H1 (cell line): ENCODE data around the gene SLIRP. TPM values are rescaled to one million over a fixed set of nuclear protein-coding genes. Genes with fewer than 3 reads are reported as not detected.

Source experiments
- BACH1 ChIP-seq: IDR thresholded peaks from 2 replicates; pipeline ENCODE4 v1.6.1; 2012; ENCODE audit warnings: low read length, improper control_type of control experiment
- BCL11A ChIP-seq, 2 experiments: IDR thresholded peaks; one replicate each; pipeline ENCODE4 v1.6.1; 2011; ENCODE audit warnings: low read depth in 2 of 2, low read length in 2 of 2, mild to moderate bottlenecking in 2 of 2
- CBX5 ChIP-seq: fragments of 300-800, 300-1000 bp; sonication (generic); IDR thresholded peaks from 2 replicates; pipeline ENCODE4 v1.7.1; 2016; ENCODE audit warnings: antibody characterized with exemption, low read length, low read depth
- CBX8 ChIP-seq: fragments of 300-800, 300-1000 bp; sonication (generic); IDR thresholded peaks from 2 replicates; pipeline ENCODE4 v1.7.1; 2016; ENCODE audit warnings: low read depth, low read length, borderline replicate concordance
- CHD1 ChIP-seq: IDR thresholded peaks from 2 replicates; pipeline ENCODE4 v1.6.1; 2012; ENCODE audit warnings: low read depth, low read length, improper control_type of control experiment
- CHD2 ChIP-seq: IDR thresholded peaks from 2 replicates; pipeline ENCODE4 v1.6.1; 2012; ENCODE audit warnings: low read length, improper control_type of control experiment
- EP300 ChIP-seq, 2 experiments: IDR thresholded peaks; 1 replicate in 1 of 2; 2 replicates in 1 of 2; pipeline ENCODE4 v1.6.1; 2011 to 2012; ENCODE audit warnings: low read depth in 2 of 2, low read length in 2 of 2, mild to moderate bottlenecking in 2 of 2, borderline replicate concordance in 1 of 2, inconsistent platforms in 1 of 2, moderate library complexity in 1 of 2
- EZH2 ChIP-seq: fragments of 200-600 bp; sonication (generic); IDR thresholded peaks from 2 replicates; pipeline ENCODE4 v1.7.1; 2012; ENCODE audit warnings: low read depth, mild to moderate bottlenecking, moderate library complexity, low read length, inconsistent platforms; ENCODE audit not compliant: severe bottlenecking
- HDAC6 ChIP-seq: IDR thresholded peaks from one replicate; pipeline ENCODE4 v1.7.1; 2012; ENCODE audit warnings: low read depth, mild to moderate bottlenecking, inconsistent platforms, low read length, moderate library complexity
- JUN ChIP-seq: IDR thresholded peaks from 2 replicates; pipeline ENCODE4 v1.6.1; 2011; ENCODE audit warnings: low read depth, mild to moderate bottlenecking, improper control_type of control experiment, low read length
- JUND ChIP-seq: IDR thresholded peaks from 2 replicates; pipeline ENCODE4 v1.6.1; 2011; ENCODE audit warnings: mild to moderate bottlenecking, improper control_type of control experiment, low read length
- KDM1A ChIP-seq: fragments of 200-600, 300-600 bp; sonication (generic); IDR thresholded peaks from 2 replicates; pipeline ENCODE4 v1.7.1; 2016; ENCODE audit warnings: mild to moderate bottlenecking, low read length, borderline replicate concordance
- KDM4A ChIP-seq: IDR thresholded peaks from one replicate; pipeline ENCODE4 v1.7.1; 2012; ENCODE audit warnings: low read depth, mild to moderate bottlenecking, moderate library complexity, low read length, inconsistent platforms; ENCODE audit not compliant: severe bottlenecking
- POLR2AphosphoS5 ChIP-seq: IDR thresholded peaks from 2 replicates; pipeline ENCODE4 v1.6.1; 2011; ENCODE audit warnings: low read depth, low read length
- RBBP5 ChIP-seq: IDR thresholded peaks from 2 replicates; pipeline ENCODE4 v1.7.1; 2012; ENCODE audit warnings: low read depth, mild to moderate bottlenecking, inconsistent platforms, low read length, moderate library complexity, borderline replicate concordance
- RFX5 ChIP-seq: IDR thresholded peaks from 2 replicates; pipeline ENCODE4 v1.6.1; 2011; ENCODE audit warnings: low read depth, low read length, improper control_type of control experiment, borderline replicate concordance
- SIN3A ChIP-seq, 2 experiments: IDR thresholded peaks in 1 of 2; conservative IDR thresholded peaks in 1 of 2; 2 replicates each; pipeline ENCODE4 v1.6.1; 2011 to 2012; ENCODE audit warnings: low read length in 2 of 2, improper control_type of control experiment in 1 of 2, low read depth in 1 of 2, mild to moderate bottlenecking in 1 of 2
- SIRT6 ChIP-seq: IDR thresholded peaks from one replicate; pipeline ENCODE4 v1.7.1; 2012; ENCODE audit warnings: low read length, inconsistent platforms
- TBP ChIP-seq: IDR thresholded peaks from 2 replicates; pipeline ENCODE4 v1.6.1; 2011; ENCODE audit warnings: low read depth, low read length, improper control_type of control experiment
- TCF12 ChIP-seq: IDR thresholded peaks from 2 replicates; pipeline ENCODE4 v1.6.1; 2011; ENCODE audit warnings: low read depth, mild to moderate bottlenecking, low read length
- polyA plus RNA-seq, 7 experiments: library from polyadenylated mRNA; depleted of rRNA in 3 of 7; stranded (reverse) in 5 of 7; unstranded in 2 of 7; fragments of >200 nt in 5 of 7; fragments of 200-250 nt in 2 of 7; gene quantifications; 1 replicate in 5 of 7; 2 replicates in 1 of 7; 4 replicates in 1 of 7; pipeline versions ENCODE4 v1.2.1 to v1.2.3, GENCODE V29; 2011 to 2013; ENCODE audit warnings: missing spikeins in 2 of 7, mixed read lengths in 2 of 7
- total RNA-seq: library from RNA; stranded (reverse); fragmentation: NEBNext Ultra II Directional; extraction: Animal tissue kit (Norgen Biotek cat#: 25700); gene quantifications from 2 replicates; pipeline ENCODE4 v1.2.1, GENCODE V29; 2021
- TF ChIP-seq, protein P1 (sequence below): IDR thresholded peaks from 2 replicates; pipeline ENCODE4 v1.6.1; 2012; ENCODE audit warnings: low read length, inconsistent platforms
- TF ChIP-seq, protein P2 (sequence below): IDR thresholded peaks from 2 replicates; pipeline ENCODE4 v1.6.1; 2011; ENCODE audit warnings: low read depth, mild to moderate bottlenecking, low read length; ENCODE audit not compliant: insufficient read depth

Gene SLIRP
- total and polyA plus RNA-seq, 2 of the 8 experiments (the other 6 are each of a cell fraction or from before 2014, with no cell fraction given) = 374 to 383 TPM

- no peak for TF ChIP-seq POLR2AphosphoS5
- peak; percentile 31 for TF ChIP-seq KDM4A
- no peak for TF ChIP-seq EZH2
- TF ChIP-seq, protein P1, sequence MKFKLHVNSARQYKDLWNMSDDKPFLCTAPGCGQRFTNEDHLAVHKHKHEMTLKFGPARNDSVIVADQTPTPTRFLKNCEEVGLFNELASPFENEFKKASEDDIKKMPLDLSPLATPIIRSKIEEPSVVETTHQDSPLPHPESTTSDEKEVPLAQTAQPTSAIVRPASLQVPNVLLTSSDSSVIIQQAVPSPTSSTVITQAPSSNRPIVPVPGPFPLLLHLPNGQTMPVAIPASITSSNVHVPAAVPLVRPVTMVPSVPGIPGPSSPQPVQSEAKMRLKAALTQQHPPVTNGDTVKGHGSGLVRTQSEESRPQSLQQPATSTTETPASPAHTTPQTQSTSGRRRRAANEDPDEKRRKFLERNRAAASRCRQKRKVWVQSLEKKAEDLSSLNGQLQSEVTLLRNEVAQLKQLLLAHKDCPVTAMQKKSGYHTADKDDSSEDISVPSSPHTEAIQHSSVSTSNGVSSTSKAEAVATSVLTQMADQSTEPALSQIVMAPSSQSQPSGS = no peak
- no peak for TF ChIP-seq RFX5
- TF ChIP-seq CHD2 = no peak
- no peak for TF ChIP-seq SIRT6
- no peak for TF ChIP-seq BCL11A (IDR thresholded peaks at IDR 0.05; ENCODE audit: low read depth in 2 of 2, low read length in 2 of 2)
- no peak for TF ChIP-seq HDAC6
- no peak for TF ChIP-seq CBX8
- no peak for TF ChIP-seq SIN3A (conservative IDR thresholded peaks at IDR 0.05 in 1 of 2, IDR thresholded peaks at IDR 0.05 in 1 of 2; ENCODE audit: low read depth in 1 of 2, low read length in 2 of 2)
- TF ChIP-seq CHD1 = no peak
- TF ChIP-seq, protein P2, sequence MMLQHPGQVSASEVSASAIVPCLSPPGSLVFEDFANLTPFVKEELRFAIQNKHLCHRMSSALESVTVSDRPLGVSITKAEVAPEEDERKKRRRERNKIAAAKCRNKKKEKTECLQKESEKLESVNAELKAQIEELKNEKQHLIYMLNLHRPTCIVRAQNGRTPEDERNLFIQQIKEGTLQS = no peak
- TF ChIP-seq KDM1A = no peak
- 0 out of 2 replicates have a peak, but pooled peaks have one; percentile 8 for TF ChIP-seq RBBP5
- no peak for TF ChIP-seq JUN
- TF ChIP-seq EP300 (IDR thresholded peaks at IDR 0.05; ENCODE audit: borderline replicate concordance in 1 of 2, low read depth in 2 of 2, low read length in 2 of 2) = no peak
- no peak for TF ChIP-seq TCF12
- no peak for TF ChIP-seq JUND
- peak; percentile 13; the same call in 1 of the 2 replicates for TF ChIP-seq TBP
- TF ChIP-seq BACH1 = no peak
- no peak for TF ChIP-seq CBX5
These were observed 53.5 kb downstream of the SLIRP start (continued) for GRCh38 chr14:77761205-77761931.
